A673 (cell line): ENCODE measurements around the gene FKBP8.

Source experiments
- CTCF ChIP-seq: fragments of 300-800, 200-600 bp; sonication (generic); conservative IDR thresholded peaks from 2 replicates; pipeline ENCODE4 v1.5.1; 2017; ENCODE audit warnings: low read depth, mild to moderate bottlenecking, antibody characterized with exemption, low read length, moderate library complexity, mixed read lengths
- EZH2 ChIP-seq: fragments of 200-600 bp; sonication (generic); IDR thresholded peaks from 2 replicates; pipeline ENCODE4 v1.6.1; 2017; ENCODE audit warnings: borderline replicate concordance, low read depth, mild to moderate bottlenecking, mixed read lengths, antibody characterized with exemption, low read length; ENCODE audit not compliant: poor library complexity, severe bottlenecking

GRCh38 chr19:18496167-18496979 is 47.0 kb downstream of the FKBP8 start:
- TF ChIP-seq CTCF (no peak), EZH2 (no peak)
